Measurements from ENCODE around the gene MUC6.

- no peak for TF ChIP-seq EZH2 (IDR thresholded peaks at IDR 0.05; ENCODE audit: insufficient read depth, poor library complexity, severe bottlenecking)
- no peak for TF ChIP-seq EZH2phosphoT487 (IDR thresholded peaks at IDR 0.05; ENCODE audit: insufficient read depth, low read depth)
Observed at GRCh38 chr11:1049431-1049891, 12.9 kb upstream of the MUC6 start.

All from GM23248 (cell line).